Activated T-cell treated with anti-CD3 and anti-CD28 coated beads, Interleukin-2, amount 50 U/mL, for 72 hours (primary cell): ENCODE measurements around the gene MRPL46. TPM values are rescaled to one million over a fixed set of nuclear protein-coding genes. Genes with fewer than 3 reads are reported as not detected.

Source experiments
- ATAC-seq, 2 donors: fragments of 150-1000 bp; cut with Tn5 transposase; replicated peaks in 1 of 2; 2 replicates each; pipeline ENCODE4 v1.10.0; 2021; ENCODE audit warnings: moderate library complexity in 2 of 2, mild to moderate bottlenecking in 1 of 2
- DNase-seq, 2 donors: peaks; one replicate each; pipeline ENCODE4 v3.0.0; 2021 to 2022; ENCODE audit warnings: mixed read lengths in 1 of 2
- H3K27ac Mint-ChIP-seq: one replicate; pipeline ENCODE4 v1.8.0; 2022; ENCODE audit warnings: mild to moderate bottlenecking, moderate library complexity, mixed read lengths
- H3K27me3 Mint-ChIP-seq: one replicate; pipeline ENCODE4 v1.8.0; 2022; ENCODE audit warnings: low read depth, mixed read lengths
- H3K36me3 Mint-ChIP-seq, 2 donors: one replicate each; pipeline ENCODE4 v1.8.0; 2022; ENCODE audit warnings: mixed read lengths in 2 of 2, mild to moderate bottlenecking in 1 of 2; ENCODE audit not compliant: insufficient read depth in 2 of 2
- H3K4me1 Mint-ChIP-seq: one replicate; pipeline ENCODE4 v1.8.0; 2022; ENCODE audit warnings: low read depth, mixed read lengths
- H3K4me3 Mint-ChIP-seq, 2 donors: one replicate each; pipeline ENCODE4 v1.8.0; 2022; ENCODE audit warnings: mild to moderate bottlenecking in 2 of 2, mixed read lengths in 2 of 2, moderate library complexity in 2 of 2
- H3K9me3 Mint-ChIP-seq, 2 donors: one replicate each; pipeline ENCODE4 v1.8.0; 2022; ENCODE audit warnings: mixed read lengths in 2 of 2
- total RNA-seq, 2 donors: library from RNA; stranded (reverse); gene quantifications; one replicate each; pipeline ENCODE4 v1.2.3, GENCODE V29; 2022

Gene MRPL46
- 10 to 100 TPM; 35.8 to 36.7 TPM for total RNA-seq

DNA sequence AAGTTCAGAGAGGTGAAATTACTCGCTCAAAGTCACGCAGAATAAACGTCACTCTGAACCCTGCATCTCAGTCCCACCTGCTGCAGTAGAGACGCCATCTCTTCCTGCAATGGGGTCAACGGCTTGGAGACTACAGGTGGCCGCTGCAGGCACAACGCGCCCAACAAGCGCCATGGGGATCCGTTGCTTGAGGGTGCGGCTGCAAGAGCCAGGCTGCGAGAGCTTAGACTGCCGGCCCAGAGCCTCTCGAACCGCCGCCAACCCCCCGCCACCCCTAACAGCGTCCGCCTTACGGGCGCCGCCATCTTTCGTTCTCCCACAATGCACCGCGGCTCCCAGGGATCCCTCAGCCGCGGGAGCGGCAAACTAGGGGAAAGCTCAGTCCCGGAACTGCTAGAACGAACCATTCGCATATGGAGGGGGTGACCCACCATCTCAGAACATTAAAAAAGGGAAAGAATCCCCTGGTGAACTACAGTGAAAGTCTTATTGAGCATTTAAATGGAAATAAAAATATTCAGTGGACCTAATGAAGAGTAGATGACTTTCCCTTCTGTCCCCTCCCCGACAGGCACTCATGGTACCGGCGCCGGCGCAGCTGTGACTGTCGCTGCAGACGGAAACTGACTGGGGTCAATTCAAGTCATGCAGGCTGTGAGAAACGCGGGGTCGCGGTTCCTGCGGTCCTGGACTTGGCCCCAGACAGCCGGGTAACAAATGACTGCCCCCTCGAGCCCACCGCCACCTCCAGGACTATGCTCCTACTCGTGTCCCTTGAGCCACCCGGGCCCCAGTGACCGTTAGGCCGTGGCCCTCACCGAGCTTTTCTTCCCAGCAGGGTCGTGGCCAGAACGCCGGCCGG lies at the start of gene MRPL46, which contains the start of gene MRPS11:
Gene MRPL46 (minus strand): TSS at position 316 of the 862 bp plus-strand sequence. CDS start 11 bp downstream, at position 305.
Gene MRPS11 (plus strand): TSS at position 636 of the 862 bp plus-strand sequence. CDS start 10 bp downstream, at position 646.
- H3K36me3 Mint-ChIP-seq = peaks cover 8 to 18% of the 10 kb centered on the region in 2 donors
- H3K9me3 Mint-ChIP-seq = no peaks in the 10 kb centered on the region
- ATAC-seq = peak; percentile 82 to 86
- H3K27ac Mint-ChIP-seq = peak within 1 kb of the TSS; percentile 99
- peak; percentile 91 to 93 for DNase-seq
- H3K4me3 Mint-ChIP-seq = peak within 1 kb of the TSS; percentile 83 to 98
- no peaks in the 10 kb centered on the region for H3K27me3 Mint-ChIP-seq
- H3K4me1 Mint-ChIP-seq = peaks cover 39% of the 10 kb centered on the region

DNA sequence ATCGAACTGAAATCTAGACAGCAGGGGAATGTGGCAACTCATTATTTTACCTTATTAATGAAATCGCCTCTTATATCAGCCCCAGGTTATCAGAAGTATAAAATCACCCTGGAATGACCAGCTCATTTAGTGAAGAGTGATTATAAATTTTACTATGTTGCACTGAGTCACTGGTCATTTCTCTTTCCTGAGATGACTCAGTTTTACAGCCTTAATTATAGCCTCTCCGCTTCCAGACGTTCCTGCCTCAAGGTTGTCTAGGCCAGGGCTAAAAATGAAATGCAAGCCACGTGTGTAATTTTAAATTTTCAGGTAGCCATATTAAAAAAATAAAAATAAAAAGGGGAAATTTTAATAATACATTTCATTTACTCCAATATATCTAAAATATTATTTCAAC lies 46.0 kb upstream of the MRPL46 start:
- ATAC-seq = no peak
- no peak overlapping the region for H3K27ac Mint-ChIP-seq
- no peaks in the 10 kb centered on the region for H3K27me3 Mint-ChIP-seq
- no peak for DNase-seq
- H3K4me3 Mint-ChIP-seq = no peak overlapping the region
- no peaks in the 10 kb centered on the region for H3K9me3 Mint-ChIP-seq
- H3K36me3 Mint-ChIP-seq = peaks cover 0 to 2% of the 10 kb centered on the region in 2 donors
- H3K4me1 Mint-ChIP-seq = peaks cover 7% of the 10 kb centered on the region

DNA sequence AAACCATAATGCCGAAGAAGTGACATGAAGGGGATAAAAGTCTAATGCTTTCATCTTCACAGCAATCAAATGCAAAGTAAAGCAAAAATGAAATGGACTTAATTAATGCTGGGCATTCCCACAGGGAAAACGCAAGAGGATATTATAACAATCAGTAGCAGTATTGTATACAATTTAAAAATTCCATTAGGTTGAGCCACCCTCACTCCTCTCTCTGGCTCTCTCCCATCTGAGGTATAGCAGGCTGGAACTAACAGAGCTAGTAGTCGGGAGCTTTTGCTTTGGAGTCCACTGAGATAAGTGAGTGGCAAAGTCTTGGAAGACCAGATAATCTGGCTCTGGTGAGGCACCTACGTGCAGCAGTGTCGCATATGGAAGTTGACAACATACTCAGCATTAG lies 45.4 kb upstream of the MRPL46 start:
- Mint-ChIP-seq H3K36me3 (peaks cover 0 to 2% of the 10 kb centered on the region in 2 donors), H3K4me1 (peaks cover 7% of the 10 kb centered on the region), H3K27me3 (no peaks in the 10 kb centered on the region), H3K9me3 (no peaks in the 10 kb centered on the region), H3K27ac (no peak overlapping the region), H3K4me3 (no peak overlapping the region)
- ATAC-seq = no peak
- no peak for DNase-seq

DNA sequence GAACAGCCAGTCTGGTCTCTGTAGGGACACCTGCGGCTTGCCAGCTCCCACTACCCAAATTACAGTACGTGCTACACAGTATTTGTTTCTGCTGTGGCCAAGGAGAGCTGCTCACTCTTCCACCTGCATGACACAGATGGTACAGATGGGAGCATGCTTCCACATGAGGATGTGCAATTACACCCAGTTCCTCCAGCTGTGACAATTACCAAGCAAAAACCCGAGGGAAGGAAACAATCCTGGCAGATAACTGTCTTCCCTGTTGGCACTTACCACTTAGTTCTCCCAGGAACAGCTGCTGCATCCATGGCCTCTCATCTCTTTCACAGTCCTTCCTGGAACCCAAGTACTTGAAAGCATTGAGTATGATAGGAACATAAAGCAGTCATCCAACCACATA lies 44.9 kb upstream of the MRPL46 start:
- no peaks in the 10 kb centered on the region for H3K9me3 Mint-ChIP-seq
- H3K27me3 Mint-ChIP-seq = no peaks in the 10 kb centered on the region
- ATAC-seq = no peak
- H3K4me1 Mint-ChIP-seq = peaks cover 7% of the 10 kb centered on the region
- H3K36me3 Mint-ChIP-seq = peaks cover 0 to 2% of the 10 kb centered on the region in 2 donors
- no peak for DNase-seq
- no peak overlapping the region for H3K27ac Mint-ChIP-seq
- H3K4me3 Mint-ChIP-seq = no peak overlapping the region

DNA sequence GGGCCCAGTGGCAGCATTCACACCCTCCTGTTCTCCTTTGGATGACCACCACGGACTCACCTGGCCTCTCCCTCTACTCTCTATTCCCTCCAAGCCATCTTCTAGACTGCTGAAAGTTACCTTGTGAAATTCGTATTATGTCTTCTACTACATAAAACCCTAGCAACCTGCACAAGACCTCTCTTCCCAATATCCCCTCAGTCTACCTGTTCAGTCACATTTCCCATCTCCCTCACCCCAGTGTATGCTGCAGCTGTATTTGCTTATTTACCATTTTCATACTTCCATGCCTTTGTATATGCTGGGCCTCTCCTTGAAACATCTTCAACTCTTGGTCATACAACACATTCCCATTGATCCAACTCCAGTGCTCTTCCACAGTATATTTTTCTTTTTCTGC lies 44.0 kb upstream of the MRPL46 start:
- DNase-seq = no peak
- Mint-ChIP-seq H3K27ac (no peak overlapping the region), H3K4me3 (no peak overlapping the region), H3K9me3 (no peaks in the 10 kb centered on the region), H3K36me3 (peaks cover 0 to 2% of the 10 kb centered on the region in 2 donors), H3K27me3 (no peaks in the 10 kb centered on the region), H3K4me1 (peaks cover 7% of the 10 kb centered on the region)
- ATAC-seq = no peak

DNA sequence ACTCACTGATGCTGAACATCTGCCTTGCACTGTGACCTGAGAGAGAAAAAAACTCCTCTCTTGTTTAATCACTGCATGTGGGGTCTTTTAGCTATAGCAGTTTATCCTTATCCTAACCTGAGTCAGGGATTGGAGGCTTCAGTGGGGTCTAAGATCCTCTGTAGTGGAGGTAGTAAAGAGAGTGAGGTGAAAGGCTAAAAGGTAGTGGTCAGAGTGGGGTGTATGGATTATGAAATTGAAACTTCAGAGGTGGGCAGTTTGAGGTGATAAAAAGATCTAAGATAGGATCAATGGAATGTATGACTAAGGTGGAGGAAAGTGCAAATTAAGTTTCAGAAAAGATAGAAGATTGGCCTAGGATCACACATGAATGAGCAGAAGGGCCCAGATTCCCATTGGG lies 42.8 kb upstream of the MRPL46 start:
- Mint-ChIP-seq H3K4me3 (no peak overlapping the region), H3K27ac (no peak overlapping the region), H3K9me3 (no peaks in the 10 kb centered on the region), H3K4me1 (peaks cover 7% of the 10 kb centered on the region), H3K36me3 (peaks cover 0 to 2% of the 10 kb centered on the region in 2 donors), H3K27me3 (no peaks in the 10 kb centered on the region)
- DNase-seq = no peak
- ATAC-seq = peak in 1 of 2 donors; percentile 57

DNA sequence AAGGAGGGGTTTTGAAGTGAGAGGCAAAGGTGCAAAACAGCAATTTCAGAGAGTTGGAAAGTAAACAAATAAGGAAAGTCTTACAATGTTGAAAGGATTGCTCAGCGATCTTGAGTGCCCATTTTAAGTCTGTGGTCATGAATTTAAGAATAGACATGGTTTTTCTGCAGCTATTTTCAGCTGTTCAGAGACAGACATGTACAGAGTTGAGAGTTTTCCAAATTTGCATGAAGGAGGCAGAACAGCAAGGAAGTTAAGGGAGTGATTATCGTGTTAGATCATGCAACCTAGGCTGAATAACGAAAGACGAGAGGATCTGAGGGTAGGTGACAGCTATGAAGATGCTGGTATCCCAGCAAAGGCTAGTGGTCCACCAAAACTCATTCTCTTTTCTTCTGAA lies 42.1 kb upstream of the MRPL46 start:
- H3K4me3 Mint-ChIP-seq = no peak overlapping the region
- no peaks in the 10 kb centered on the region for H3K9me3 Mint-ChIP-seq
- H3K27ac Mint-ChIP-seq = no peak overlapping the region
- DNase-seq = no peak
- peaks cover 0 to 4% of the 10 kb centered on the region in 2 donors for H3K36me3 Mint-ChIP-seq
- H3K27me3 Mint-ChIP-seq = no peaks in the 10 kb centered on the region
- ATAC-seq = no peak
- H3K4me1 Mint-ChIP-seq = peaks cover 7% of the 10 kb centered on the region

DNA sequence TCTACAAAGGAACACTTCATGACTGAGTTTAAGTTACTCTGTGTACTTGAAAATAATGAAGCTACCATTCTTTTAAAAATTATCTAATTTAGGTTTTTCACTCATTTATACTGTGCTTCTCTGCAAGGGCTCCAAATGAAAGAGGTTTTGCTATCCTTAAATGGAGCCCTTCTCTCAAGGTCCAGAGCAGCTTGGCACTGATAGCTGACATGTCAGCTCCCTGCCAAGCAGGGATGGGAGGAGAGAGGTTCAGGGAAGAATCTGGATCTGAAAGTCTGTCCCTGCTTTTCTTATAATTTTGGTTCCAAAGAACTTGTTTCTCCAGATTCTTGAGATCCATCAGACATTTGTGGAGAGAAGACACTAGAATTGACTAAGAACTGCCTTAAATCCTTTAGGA lies 39.4 kb upstream of the MRPL46 start:
- Mint-ChIP-seq H3K9me3 (no peaks in the 10 kb centered on the region), H3K36me3 (peaks cover 0 to 4% of the 10 kb centered on the region in 2 donors), H3K4me3 (no peak overlapping the region), H3K4me1 (peaks cover 7% of the 10 kb centered on the region), H3K27me3 (no peaks in the 10 kb centered on the region), H3K27ac (no peak overlapping the region)
- ATAC-seq = no peak
- no peak for DNase-seq

DNA sequence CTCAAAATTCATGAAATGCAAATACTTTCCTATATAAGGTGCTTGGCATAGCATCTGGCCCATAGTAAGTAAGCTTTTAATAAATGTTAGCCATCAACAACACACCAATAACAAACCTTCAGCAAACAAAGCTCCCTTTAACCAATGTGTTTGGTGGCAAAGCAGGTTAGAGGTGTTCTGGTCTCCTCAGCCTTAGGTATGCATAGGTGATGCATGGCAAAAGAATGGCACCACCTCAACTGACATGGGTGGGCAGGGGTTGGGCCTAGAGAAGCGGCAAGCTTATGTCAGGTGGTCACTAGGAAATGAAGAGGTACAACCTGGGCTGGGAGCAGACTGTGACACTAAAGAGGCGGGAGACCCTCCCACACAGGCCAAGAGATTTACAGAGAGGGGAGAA lies 38.5 kb upstream of the MRPL46 start:
- ATAC-seq = no peak
- Mint-ChIP-seq H3K4me1 (peaks cover 7% of the 10 kb centered on the region), H3K4me3 (no peak overlapping the region)

DNA sequence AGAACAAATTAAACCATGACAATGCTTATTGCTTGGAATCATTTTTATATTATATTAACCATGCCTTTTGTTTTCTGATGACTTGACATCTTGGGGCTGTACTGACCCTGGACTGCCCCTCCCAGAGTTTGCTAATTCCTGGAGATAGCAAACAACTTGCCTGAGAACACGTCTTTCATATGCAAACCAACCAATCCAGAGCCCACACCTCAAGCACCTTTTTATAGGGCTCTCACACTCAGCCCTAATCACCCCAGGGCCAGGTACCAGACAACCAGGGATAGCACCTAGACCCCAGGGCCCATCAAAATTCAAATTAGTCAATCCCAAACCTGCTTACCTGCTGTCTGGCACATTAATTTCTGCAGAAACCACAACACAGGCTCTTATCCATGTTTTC lies 37.3 kb upstream of the MRPL46 start:
- H3K36me3 Mint-ChIP-seq = peaks cover 0 to 4% of the 10 kb centered on the region in 2 donors

More for the DNA sequence above, 38.5 kb upstream of the MRPL46 start:
- no peak for DNase-seq
- H3K27me3 Mint-ChIP-seq = no peaks in the 10 kb centered on the region
- no peaks in the 10 kb centered on the region for H3K9me3 Mint-ChIP-seq
- H3K27ac Mint-ChIP-seq = no peak overlapping the region
- H3K36me3 Mint-ChIP-seq = peaks cover 0 to 4% of the 10 kb centered on the region in 2 donors

DNA sequence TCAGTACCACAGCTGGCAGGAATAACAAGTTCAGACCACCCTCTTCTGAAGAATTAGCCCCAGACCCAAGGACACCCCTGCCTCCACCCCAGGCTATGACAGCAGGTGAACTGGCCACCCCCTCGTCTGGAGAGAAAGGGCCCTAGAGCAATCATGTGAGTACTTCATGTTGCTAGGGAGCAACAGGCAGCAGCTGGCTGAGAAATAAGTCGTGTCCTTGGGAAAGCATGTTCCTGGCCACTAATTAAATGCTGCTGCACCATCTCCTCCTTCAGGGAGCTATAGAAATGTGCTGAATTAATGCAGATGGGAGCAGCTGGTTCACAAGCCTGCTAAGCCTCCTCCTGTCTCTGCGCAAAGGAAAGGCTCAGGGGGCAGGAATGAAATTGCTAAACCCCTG lies 31.8 kb upstream of the MRPL46 start:
- Mint-ChIP-seq H3K9me3 (no peaks in the 10 kb centered on the region), H3K4me1 (no peaks in the 10 kb centered on the region), H3K27me3 (no peaks in the 10 kb centered on the region), H3K27ac (no peak overlapping the region), H3K4me3 (no peak overlapping the region), H3K36me3 (no peaks in the 10 kb centered on the region)
- no peak for ATAC-seq
- no peak for DNase-seq

More for the DNA sequence above, 37.3 kb upstream of the MRPL46 start:
- Mint-ChIP-seq H3K4me3 (no peak overlapping the region), H3K27me3 (no peaks in the 10 kb centered on the region), H3K4me1 (no peaks in the 10 kb centered on the region), H3K27ac (no peak overlapping the region), H3K9me3 (no peaks in the 10 kb centered on the region)
- no peak for ATAC-seq
- no peak for DNase-seq

DNA sequence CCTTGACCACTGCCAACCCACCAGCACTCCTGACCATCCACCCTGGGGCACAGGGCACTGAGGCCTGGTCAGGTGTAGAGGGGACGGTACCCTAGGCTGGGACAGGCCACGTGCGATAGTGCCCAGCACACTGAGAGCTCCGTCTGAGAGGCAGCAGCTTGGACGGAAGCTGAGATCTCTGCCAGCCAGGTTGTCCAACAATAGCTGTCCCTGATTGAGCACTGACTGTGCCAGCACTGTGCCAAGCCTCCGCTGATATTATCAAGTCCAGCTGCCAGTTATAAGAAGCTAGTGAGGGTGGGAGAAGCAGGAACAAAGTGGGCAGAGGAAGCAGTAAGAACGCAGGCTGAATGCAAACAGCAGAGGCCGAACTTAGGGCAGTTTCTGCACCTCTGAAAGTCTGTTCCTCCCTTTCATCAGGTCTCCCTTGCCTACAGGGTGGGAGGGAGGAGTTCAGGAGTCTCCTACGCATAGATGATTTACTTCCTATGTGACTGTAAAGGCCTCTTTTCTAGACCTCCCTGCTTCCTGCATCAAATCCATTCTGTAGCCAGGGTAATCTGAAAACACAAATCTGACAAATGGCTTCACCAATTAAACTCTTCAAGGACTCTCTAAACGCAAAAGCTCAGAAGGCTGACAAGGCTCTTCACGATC lies 30.0 kb upstream of the MRPL46 start:
- no peaks in the 10 kb centered on the region for H3K4me1 Mint-ChIP-seq
- H3K9me3 Mint-ChIP-seq = no peaks in the 10 kb centered on the region
- no peaks in the 10 kb centered on the region for H3K27me3 Mint-ChIP-seq
- ATAC-seq (no peak), DNase-seq (no peak)
- no peak overlapping the region for H3K4me3 Mint-ChIP-seq
- H3K36me3 Mint-ChIP-seq = no peaks in the 10 kb centered on the region
- H3K27ac Mint-ChIP-seq = no peak overlapping the region

DNA sequence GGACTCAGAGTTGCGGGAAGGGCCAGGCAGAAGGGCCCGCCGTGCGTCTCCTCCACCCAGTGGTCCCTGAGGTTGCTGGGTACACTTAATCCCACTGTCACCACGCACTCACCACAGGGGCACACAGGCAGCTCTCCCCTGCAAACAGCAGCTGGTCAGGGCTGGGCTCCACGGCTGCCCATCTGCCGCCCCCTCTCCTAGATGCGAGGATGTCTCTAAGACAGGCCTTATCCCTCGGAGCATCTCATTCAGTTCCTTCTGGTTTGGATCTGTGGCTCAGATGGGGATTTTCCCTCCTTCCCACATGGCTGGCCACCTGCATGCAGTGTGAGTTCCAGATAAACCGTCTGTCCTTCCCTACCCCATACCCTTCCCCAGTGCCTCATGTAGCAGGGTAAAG lies 26.7 kb upstream of the MRPL46 start:
- Mint-ChIP-seq H3K9me3 (no peaks in the 10 kb centered on the region), H3K4me3 (no peak overlapping the region), H3K36me3 (no peaks in the 10 kb centered on the region), H3K4me1 (no peaks in the 10 kb centered on the region), H3K27me3 (no peaks in the 10 kb centered on the region), H3K27ac (no peak overlapping the region)
- no peak for ATAC-seq
- no peak for DNase-seq
